ENCODE data around the gene WNT4.

DNA sequence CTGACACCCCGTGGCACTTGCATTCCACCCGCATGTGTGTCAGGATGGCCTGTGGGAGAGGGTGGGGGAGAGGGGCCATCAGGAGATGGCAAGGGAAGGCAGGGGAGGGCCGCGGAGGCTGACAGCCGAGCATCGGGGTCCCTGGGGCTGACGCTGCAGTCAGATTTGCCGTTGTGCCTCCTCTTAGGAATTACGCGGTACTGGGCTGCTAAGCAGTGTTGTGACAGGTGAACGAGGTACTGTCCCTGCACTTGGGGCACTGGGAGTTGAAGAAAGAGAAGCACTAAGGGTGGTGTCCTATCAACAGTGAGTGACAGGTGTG lies 22.5 kb downstream of the WNT4 start:
- TF ChIP-seq, protein P1, sequence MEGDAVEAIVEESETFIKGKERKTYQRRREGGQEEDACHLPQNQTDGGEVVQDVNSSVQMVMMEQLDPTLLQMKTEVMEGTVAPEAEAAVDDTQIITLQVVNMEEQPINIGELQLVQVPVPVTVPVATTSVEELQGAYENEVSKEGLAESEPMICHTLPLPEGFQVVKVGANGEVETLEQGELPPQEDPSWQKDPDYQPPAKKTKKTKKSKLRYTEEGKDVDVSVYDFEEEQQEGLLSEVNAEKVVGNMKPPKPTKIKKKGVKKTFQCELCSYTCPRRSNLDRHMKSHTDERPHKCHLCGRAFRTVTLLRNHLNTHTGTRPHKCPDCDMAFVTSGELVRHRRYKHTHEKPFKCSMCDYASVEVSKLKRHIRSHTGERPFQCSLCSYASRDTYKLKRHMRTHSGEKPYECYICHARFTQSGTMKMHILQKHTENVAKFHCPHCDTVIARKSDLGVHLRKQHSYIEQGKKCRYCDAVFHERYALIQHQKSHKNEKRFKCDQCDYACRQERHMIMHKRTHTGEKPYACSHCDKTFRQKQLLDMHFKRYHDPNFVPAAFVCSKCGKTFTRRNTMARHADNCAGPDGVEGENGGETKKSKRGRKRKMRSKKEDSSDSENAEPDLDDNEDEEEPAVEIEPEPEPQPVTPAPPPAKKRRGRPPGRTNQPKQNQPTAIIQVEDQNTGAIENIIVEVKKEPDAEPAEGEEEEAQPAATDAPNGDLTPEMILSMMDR (IDR thresholded peaks at IDR 0.05), result no peak
- no peak for TF ChIP-seq POLR2A (IDR thresholded peaks at IDR 0.05)

All from heart left ventricle (tissue), 13 donors.